Measurements from ENCODE around the gene RRAD.

Gene RRAD

DNA sequence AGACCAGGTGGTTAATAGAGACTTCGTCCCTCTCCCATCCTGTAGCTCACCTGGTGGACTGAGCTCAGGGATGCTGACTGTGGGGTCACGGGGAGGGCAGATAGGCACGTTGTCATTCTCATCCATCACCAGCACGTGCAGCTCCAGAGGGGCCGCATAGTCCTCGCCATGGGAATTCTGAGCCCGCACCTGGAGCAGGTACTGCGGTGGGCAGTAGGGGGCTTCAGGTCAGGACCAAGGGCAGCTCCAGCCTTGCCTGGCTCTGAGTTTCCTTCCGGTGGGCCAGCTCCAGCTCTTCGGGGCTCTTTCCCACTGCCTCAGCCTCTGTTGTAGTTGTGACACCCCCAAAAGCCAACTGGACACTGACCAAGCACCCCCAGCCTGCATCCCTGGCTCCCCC lies 12.3 kb downstream of the RRAD start:
- Histone ChIP-seq H3K9ac (ENCODE audit: insufficient read length, low read depth) (no peak overlapping the region), H3K4me1 (ENCODE audit: insufficient read depth, insufficient read length) (no peaks in the 10 kb centered on the region), H3K9me3 (ENCODE audit: insufficient read depth, low read length) (no peaks in the 10 kb centered on the region), H3K4me3 (ENCODE audit: insufficient read length, low read depth) (no peak overlapping the region), H3K36me3 (ENCODE audit: insufficient read depth, insufficient read length, low read length) (no peaks in the 10 kb centered on the region), H3K27me3 (ENCODE audit: insufficient read depth, insufficient read length) (peaks cover 6% of the 10 kb centered on the region)
- TF ChIP-seq SUZ12 (IDR thresholded peaks at IDR 0.05; ENCODE audit: extremely low read depth, insufficient read depth, insufficient read length) (no peak), YY1 (IDR thresholded peaks at IDR 0.05; ENCODE audit: insufficient read depth, insufficient read length) (no peak), ZNF274 (IDR thresholded peaks at IDR 0.05; ENCODE audit: low read depth, low read length) (no peak)
- no peak for DNase-seq (ENCODE audit: low read depth, low spot score)

DNA sequence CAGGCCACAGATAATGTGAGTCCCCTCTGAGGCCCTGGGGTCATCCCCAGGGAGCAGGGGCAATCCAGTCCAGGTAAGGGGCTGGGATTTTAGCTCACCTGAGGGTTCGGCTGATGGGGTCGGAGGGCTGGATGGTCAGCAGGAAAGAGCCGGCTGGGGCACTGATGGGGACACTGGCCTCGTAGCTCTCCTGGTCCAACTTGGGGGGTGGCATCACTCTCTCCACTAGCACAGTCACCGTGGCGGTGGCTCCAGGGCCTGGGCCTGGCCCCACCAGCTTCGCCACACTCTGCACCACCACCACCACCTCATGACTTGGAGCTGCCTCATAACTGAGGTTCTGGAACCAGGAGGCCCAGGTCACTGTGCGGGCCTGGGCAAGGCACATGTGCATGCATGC lies 13.5 kb downstream of the RRAD start:
- Histone ChIP-seq H3K9me3 (ENCODE audit: insufficient read depth, low read length) (no peaks in the 10 kb centered on the region), H3K4me3 (ENCODE audit: insufficient read length, low read depth) (no peak overlapping the region), H3K36me3 (ENCODE audit: insufficient read depth, insufficient read length, low read length) (no peaks in the 10 kb centered on the region), H3K27me3 (ENCODE audit: insufficient read depth, insufficient read length) (peaks cover 6% of the 10 kb centered on the region), H3K9ac (ENCODE audit: insufficient read length, low read depth) (no peak overlapping the region), H3K4me1 (ENCODE audit: insufficient read depth, insufficient read length) (no peaks in the 10 kb centered on the region)
- no peak for DNase-seq (ENCODE audit: low read depth, low spot score)
- TF ChIP-seq SUZ12 (IDR thresholded peaks at IDR 0.05; ENCODE audit: extremely low read depth, insufficient read depth, insufficient read length) (no peak), ZNF274 (IDR thresholded peaks at IDR 0.05; ENCODE audit: low read depth, low read length) (no peak), YY1 (IDR thresholded peaks at IDR 0.05; ENCODE audit: insufficient read depth, insufficient read length) (no peak)

DNA sequence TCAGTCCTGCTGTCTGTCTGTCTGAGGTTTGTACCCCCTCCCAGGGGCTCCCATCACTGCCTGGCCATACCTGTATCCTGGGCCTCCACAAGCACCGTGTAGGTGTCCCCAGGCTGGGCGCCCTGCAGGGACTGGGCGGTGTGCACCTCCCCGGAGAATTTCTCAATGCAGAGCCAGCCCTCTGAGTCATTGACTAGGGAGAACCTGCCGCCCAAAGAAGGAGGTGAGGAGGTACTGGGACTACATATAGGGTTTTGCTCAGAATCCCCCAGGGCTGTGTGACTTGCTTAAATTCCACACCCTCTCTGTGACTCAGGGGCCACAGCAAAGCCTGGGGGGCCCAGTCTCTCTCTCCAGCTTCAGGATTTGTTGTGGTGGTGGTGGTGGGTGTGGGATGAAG lies 14.2 kb downstream of the RRAD start:
- Histone ChIP-seq H3K36me3 (ENCODE audit: insufficient read depth, insufficient read length, low read length) (no peaks in the 10 kb centered on the region), H3K27me3 (ENCODE audit: insufficient read depth, insufficient read length) (peaks cover 5% of the 10 kb centered on the region), H3K9me3 (ENCODE audit: insufficient read depth, low read length) (no peaks in the 10 kb centered on the region), H3K9ac (ENCODE audit: insufficient read length, low read depth) (no peak overlapping the region), H3K4me3 (ENCODE audit: insufficient read length, low read depth) (no peak overlapping the region), H3K4me1 (ENCODE audit: insufficient read depth, insufficient read length) (no peaks in the 10 kb centered on the region)
- TF ChIP-seq YY1 (IDR thresholded peaks at IDR 0.05; ENCODE audit: insufficient read depth, insufficient read length): no peak
- TF ChIP-seq ZNF274 (IDR thresholded peaks at IDR 0.05; ENCODE audit: low read depth, low read length): no peak
- no peak for TF ChIP-seq SUZ12 (IDR thresholded peaks at IDR 0.05; ENCODE audit: extremely low read depth, insufficient read depth, insufficient read length)
- DNase-seq (ENCODE audit: low read depth, low spot score): no peak

DNA sequence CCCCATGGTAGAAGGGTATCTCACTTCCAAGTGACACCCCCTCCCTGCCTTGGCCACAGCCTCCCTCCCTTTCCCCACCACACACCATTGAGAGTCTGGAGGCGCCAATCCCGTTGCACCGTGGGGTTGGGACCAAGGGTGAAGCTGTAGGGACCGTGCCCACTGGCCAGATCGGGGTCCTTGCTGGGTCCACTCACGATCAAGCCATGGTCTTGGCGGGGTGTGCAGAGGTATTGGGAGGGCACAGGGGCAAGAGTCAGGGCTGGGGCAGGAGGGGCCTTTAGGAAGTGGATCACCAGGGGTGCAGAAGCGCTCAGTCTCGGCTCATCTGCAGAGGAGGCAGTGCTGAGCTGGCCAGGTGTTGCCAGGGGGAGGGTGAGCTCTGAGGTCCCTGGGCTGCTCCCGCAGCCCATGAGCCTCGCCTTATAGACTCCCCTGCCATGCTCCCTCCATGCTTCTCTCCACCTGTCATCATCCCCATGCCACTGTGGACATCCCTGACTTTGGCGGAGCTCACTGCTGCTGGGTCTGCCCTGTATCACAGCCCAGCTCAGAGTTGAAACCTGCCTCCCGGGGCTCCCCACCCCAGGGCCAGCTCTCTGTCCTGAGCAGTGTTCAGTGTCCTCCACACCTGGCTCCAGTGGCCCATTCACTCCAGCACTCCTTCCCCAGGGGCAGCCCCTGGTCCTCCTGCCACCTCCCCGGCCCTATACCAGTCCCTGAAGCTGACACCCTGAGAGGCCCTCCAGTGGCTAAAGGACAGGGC lies 15.0 kb downstream of the RRAD start:
- Histone ChIP-seq H3K27me3 (ENCODE audit: insufficient read depth, insufficient read length) (peaks cover 2% of the 10 kb centered on the region), H3K4me1 (ENCODE audit: insufficient read depth, insufficient read length) (peaks cover 6% of the 10 kb centered on the region), H3K36me3 (ENCODE audit: insufficient read depth, insufficient read length, low read length) (no peaks in the 10 kb centered on the region), H3K9me3 (ENCODE audit: insufficient read depth, low read length) (no peaks in the 10 kb centered on the region), H3K4me3 (ENCODE audit: insufficient read length, low read depth) (no peak overlapping the region), H3K9ac (ENCODE audit: insufficient read length, low read depth) (no peak overlapping the region)
- DNase-seq (ENCODE audit: low read depth, low spot score): no peak
- TF ChIP-seq ZNF274 (IDR thresholded peaks at IDR 0.05; ENCODE audit: low read depth, low read length): no peak
- TF ChIP-seq SUZ12 (IDR thresholded peaks at IDR 0.05; ENCODE audit: extremely low read depth, insufficient read depth, insufficient read length): no peak
- TF ChIP-seq YY1 (IDR thresholded peaks at IDR 0.05; ENCODE audit: insufficient read depth, insufficient read length): no peak

DNA sequence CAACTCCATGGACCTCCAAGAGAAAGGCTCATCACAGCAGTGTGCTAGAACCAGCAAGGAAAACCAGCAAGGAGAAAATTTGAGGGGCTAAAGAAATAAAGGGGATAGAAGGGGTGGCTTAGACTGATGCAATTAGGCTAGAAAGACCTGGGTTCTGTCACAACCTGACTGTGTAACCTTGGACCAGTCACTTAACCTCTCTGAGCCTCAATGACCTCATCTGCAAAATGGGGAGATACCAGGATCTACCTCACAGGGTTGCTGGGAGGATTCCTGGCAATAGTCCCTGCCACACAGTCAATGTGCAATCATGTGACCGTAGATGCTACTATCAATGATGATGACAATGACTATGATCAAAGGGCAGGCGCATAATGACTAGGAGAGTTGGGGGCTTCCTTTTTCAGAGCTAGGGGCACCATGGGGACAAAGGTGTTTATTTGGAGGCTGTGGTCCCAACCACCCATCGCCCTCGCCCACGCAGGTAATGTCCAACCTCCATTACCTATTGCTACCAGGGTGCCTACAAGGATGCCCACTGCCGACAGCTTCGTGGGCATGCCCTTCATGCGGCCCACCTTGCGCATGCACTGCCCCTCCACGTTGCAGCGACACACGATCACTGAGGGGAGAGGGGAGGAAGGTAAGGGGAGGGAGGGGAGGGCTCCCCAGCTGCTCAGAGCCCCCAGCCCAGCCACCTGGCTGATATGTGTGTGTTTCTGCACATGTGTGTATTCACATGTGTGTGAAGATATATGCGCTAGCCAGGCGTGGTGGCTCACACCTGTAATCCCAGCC lies 16.4 kb downstream of the RRAD start:
- H3K9ac ChIP-seq (ENCODE audit: insufficient read length, low read depth): no peak overlapping the region
- no peaks in the 10 kb centered on the region for H3K27me3 ChIP-seq (ENCODE audit: insufficient read depth, insufficient read length)
- peaks cover 12% of the 10 kb centered on the region for H3K4me1 ChIP-seq (ENCODE audit: insufficient read depth, insufficient read length)
- H3K9me3 ChIP-seq (ENCODE audit: insufficient read depth, low read length): no peaks in the 10 kb centered on the region
- no peak overlapping the region for H3K4me3 ChIP-seq (ENCODE audit: insufficient read length, low read depth)
- DNase-seq (ENCODE audit: low read depth, low spot score): no peak
- H3K36me3 ChIP-seq (ENCODE audit: insufficient read depth, insufficient read length, low read length): no peaks in the 10 kb centered on the region
- TF ChIP-seq SUZ12 (IDR thresholded peaks at IDR 0.05; ENCODE audit: extremely low read depth, insufficient read depth, insufficient read length): no peak
- no peak for TF ChIP-seq ZNF274 (IDR thresholded peaks at IDR 0.05; ENCODE audit: low read depth, low read length)
- TF ChIP-seq YY1 (IDR thresholded peaks at IDR 0.05; ENCODE audit: insufficient read depth, insufficient read length): no peak

DNA sequence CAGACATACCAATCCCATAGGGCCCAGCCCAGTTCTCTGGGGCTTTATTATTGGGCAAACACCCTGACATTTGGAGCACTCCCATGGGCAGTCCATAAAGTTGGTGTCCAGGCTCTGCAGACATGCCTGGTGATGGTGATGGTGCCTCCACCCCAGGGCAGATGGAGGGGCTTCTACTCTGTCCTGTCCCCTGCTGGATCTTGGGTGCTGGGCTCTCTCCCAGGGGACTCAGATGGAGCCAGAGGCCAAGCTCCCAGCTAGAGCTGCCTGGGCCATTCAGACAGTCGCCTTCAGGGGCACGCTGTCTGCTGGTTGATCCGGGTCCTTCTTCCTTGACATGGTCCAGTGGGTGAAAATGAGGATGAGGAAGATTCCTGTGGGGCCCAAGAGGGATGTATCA lies 17.2 kb downstream of the RRAD start:
- Histone ChIP-seq H3K4me3 (ENCODE audit: insufficient read length, low read depth) (no peak overlapping the region), H3K4me1 (ENCODE audit: insufficient read depth, insufficient read length) (peaks cover 12% of the 10 kb centered on the region), H3K36me3 (ENCODE audit: insufficient read depth, insufficient read length, low read length) (no peaks in the 10 kb centered on the region), H3K9me3 (ENCODE audit: insufficient read depth, low read length) (no peaks in the 10 kb centered on the region), H3K27me3 (ENCODE audit: insufficient read depth, insufficient read length) (no peaks in the 10 kb centered on the region), H3K9ac (ENCODE audit: insufficient read length, low read depth) (no peak overlapping the region)
- DNase-seq (ENCODE audit: low read depth, low spot score): no peak
- TF ChIP-seq YY1 (IDR thresholded peaks at IDR 0.05; ENCODE audit: insufficient read depth, insufficient read length) (no peak), SUZ12 (IDR thresholded peaks at IDR 0.05; ENCODE audit: extremely low read depth, insufficient read depth, insufficient read length) (no peak), ZNF274 (IDR thresholded peaks at IDR 0.05; ENCODE audit: low read depth, low read length) (no peak)
